Colonic mucosa (tissue), 4 donors: Measurements from ENCODE around the gene CIB4. TPM values are rescaled to one million over a fixed set of nuclear protein-coding genes. Genes with fewer than 3 reads are reported as not detected.

Experiments
- DNase-seq: peaks from one replicate; pipeline ENCODE4 v3.0.0-alpha.2; 2020
- H3K27ac ChIP-seq: fragments of 200-600 bp; one replicate; pipeline ENCODE4 v1.8.0; 2021
- H3K27me3 ChIP-seq: fragments of 200-600 bp; one replicate; pipeline ENCODE4 v1.8.0; 2021
- H3K36me3 ChIP-seq: fragments of 200-600 bp; one replicate; pipeline ENCODE4 v1.8.0; 2021
- H3K4me1 ChIP-seq: fragments of 200-600 bp; one replicate; pipeline ENCODE4 v1.8.0; 2021; ENCODE audit warnings: mild to moderate bottlenecking
- H3K4me3 ChIP-seq: fragments of 200-600 bp; one replicate; pipeline ENCODE4 v1.8.0; 2021
- H3K9ac ChIP-seq, 2 donors: one replicate each; pipeline ENCODE4 v1.7.0; 2013; ENCODE audit warnings: control low read depth in 2 of 2, low read depth in 2 of 2, low read length in 2 of 2
- H3K9me3 ChIP-seq: fragments of 200-600 bp; one replicate; pipeline ENCODE4 v1.8.0; 2021
- intact Hi-C: fragments of 100-400 bp; cut with DNase I; formaldehyde crosslinking; loops from one replicate; pipeline ENCODE4 v1.14.1; 2022
- total RNA-seq, 2 donors: library from RNA; stranded (reverse); fragmentation: NEBNext Ultra II Directional in 1 of 2; extraction: Animal tissue kit (Norgen Biotek cat#: 25700) in 1 of 2; gene quantifications; one replicate each; pipeline ENCODE4 v1.2.1, GENCODE V29; 2021
- TF ChIP-seq, protein P1 (sequence below): fragments of 200-600 bp; IDR thresholded peaks from one replicate; pipeline ENCODE4 v1.8.0; 2022; ENCODE audit warnings: antibody characterized with exemption, mild to moderate bottlenecking
- donor health status: healthy.
- donor health status: DM: no; HTN: no; CAD: no.
- donor health status: DM: no; HTN: no; CAD: no.

The CIB4 gene
- total RNA-seq, 2 donors from 2014 or later: not detected

DNA sequence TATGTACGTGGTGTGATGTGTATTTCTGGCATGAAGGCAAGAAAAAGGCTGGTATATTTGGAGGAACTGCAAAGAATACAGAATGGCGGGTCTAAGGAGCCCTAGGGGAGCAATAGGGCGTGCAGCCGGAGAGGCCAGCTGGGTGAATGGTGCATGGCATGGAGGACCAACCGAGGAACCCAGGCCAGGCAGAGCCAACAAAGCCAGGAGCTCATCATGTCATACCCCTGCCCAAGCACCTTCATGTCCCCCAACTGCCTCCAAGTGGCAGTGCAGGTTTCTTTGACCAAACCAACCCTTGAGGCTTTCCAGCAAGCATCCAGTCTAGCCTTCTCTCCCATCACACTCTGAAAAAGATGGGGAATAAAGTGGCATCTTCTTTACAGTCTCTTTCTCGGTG, 42.4 kb upstream of the CIB4 start:
- H3K9me3 ChIP-seq: no peaks in the 10 kb centered on the region
- H3K9ac ChIP-seq: no peak overlapping the region
- no peak overlapping the region for H3K27ac ChIP-seq
- TF ChIP-seq, protein P1, sequence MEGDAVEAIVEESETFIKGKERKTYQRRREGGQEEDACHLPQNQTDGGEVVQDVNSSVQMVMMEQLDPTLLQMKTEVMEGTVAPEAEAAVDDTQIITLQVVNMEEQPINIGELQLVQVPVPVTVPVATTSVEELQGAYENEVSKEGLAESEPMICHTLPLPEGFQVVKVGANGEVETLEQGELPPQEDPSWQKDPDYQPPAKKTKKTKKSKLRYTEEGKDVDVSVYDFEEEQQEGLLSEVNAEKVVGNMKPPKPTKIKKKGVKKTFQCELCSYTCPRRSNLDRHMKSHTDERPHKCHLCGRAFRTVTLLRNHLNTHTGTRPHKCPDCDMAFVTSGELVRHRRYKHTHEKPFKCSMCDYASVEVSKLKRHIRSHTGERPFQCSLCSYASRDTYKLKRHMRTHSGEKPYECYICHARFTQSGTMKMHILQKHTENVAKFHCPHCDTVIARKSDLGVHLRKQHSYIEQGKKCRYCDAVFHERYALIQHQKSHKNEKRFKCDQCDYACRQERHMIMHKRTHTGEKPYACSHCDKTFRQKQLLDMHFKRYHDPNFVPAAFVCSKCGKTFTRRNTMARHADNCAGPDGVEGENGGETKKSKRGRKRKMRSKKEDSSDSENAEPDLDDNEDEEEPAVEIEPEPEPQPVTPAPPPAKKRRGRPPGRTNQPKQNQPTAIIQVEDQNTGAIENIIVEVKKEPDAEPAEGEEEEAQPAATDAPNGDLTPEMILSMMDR: no peak
- no peaks in the 10 kb centered on the region for H3K4me1 ChIP-seq
- intact Hi-C loops: no loop called here
- H3K36me3 ChIP-seq: no peaks in the 10 kb centered on the region
- DNase-seq: no peak
- H3K27me3 ChIP-seq: no peaks in the 10 kb centered on the region
- H3K4me3 ChIP-seq: no peak overlapping the region

- Histone ChIP-seq H3K4me1 (no peaks in the 10 kb centered on the region), H3K27ac (no peak overlapping the region), H3K9me3 (no peaks in the 10 kb centered on the region), H3K4me3 (no peak overlapping the region), H3K27me3 (no peaks in the 10 kb centered on the region), H3K9ac (no peak overlapping the region), H3K36me3 (no peaks in the 10 kb centered on the region)
- no peak for DNase-seq
- TF ChIP-seq, protein P1: no peak
- intact Hi-C loops: no loop called here
Observed at GRCh38 chr2:26682155-26682554, 41.0 kb upstream of the CIB4 start.

DNA sequence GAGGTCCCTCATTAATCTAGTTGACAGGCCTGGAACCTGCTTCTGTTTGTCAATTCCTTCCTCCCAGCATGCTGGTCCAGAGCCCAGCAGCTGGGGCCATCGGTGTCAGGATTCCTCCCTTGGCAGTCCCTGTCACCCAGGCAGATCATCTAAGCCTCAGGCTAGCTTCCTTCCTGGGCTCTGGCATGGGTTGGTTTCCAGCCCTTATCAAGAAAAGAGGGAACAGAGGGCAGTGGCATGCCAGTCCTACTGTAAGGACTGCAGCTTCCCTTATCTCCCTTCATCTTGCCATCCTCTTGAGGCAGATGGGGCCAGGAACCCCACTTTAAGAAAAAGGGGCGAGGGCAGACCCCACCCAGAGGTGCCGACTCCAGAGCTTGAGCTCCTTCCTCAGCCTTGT, 40.5 kb upstream of the CIB4 start:
- no peaks in the 10 kb centered on the region for H3K9me3 ChIP-seq
- H3K4me1 ChIP-seq: no peaks in the 10 kb centered on the region
- no peak overlapping the region for H3K9ac ChIP-seq
- no peak for DNase-seq
- no peaks in the 10 kb centered on the region for H3K27me3 ChIP-seq
- H3K27ac ChIP-seq: no peak overlapping the region
- TF ChIP-seq, protein P1: no peak
- intact Hi-C loops: no loop called here
- H3K36me3 ChIP-seq: no peaks in the 10 kb centered on the region
- H3K4me3 ChIP-seq: no peak overlapping the region

- Histone ChIP-seq H3K4me1 (no peaks in the 10 kb centered on the region), H3K27ac (no peak overlapping the region), H3K36me3 (no peaks in the 10 kb centered on the region), H3K9me3 (no peaks in the 10 kb centered on the region), H3K27me3 (no peaks in the 10 kb centered on the region), H3K4me3 (no peak overlapping the region), H3K9ac (no peak overlapping the region)
- TF ChIP-seq, protein P1: no peak
- intact Hi-C loops: no loop called here
- DNase-seq: no peak
Observed at GRCh38 chr2:26679867-26680266, 38.7 kb upstream of the CIB4 start.

GRCh38 chr2:26678035-26678434, 36.9 kb upstream of the CIB4 start:
- H3K27ac ChIP-seq: no peak overlapping the region
- no peaks in the 10 kb centered on the region for H3K36me3 ChIP-seq
- intact Hi-C loops: no loop called here
- H3K9me3 ChIP-seq: no peaks in the 10 kb centered on the region
- no peaks in the 10 kb centered on the region for H3K27me3 ChIP-seq
- DNase-seq: no peak
- H3K9ac ChIP-seq: no peak overlapping the region
- no peaks in the 10 kb centered on the region for H3K4me1 ChIP-seq
- no peak overlapping the region for H3K4me3 ChIP-seq
- TF ChIP-seq, protein P1: no peak
